HepG2 (cell line): ENCODE data around the gene C2orf42. TPM values are rescaled to one million over a fixed set of nuclear protein-coding genes. Genes with fewer than 3 reads are reported as not detected.

Source experiments
- CC2D1A ChIP-seq: sonication (generic); formaldehyde crosslinking; IDR thresholded peaks from 2 replicates; pipeline ENCODE4 v1.8.1; 2023; ENCODE audit warnings: mild to moderate bottlenecking, missing genetic modification reagents
- HMGXB3 ChIP-seq: sonication (generic); formaldehyde crosslinking; IDR thresholded peaks from 2 replicates; pipeline ENCODE4 v1.4.0; 2020; ENCODE audit warnings: missing genetic modification reagents, borderline replicate concordance
- JUN ChIP-seq: sonication (generic); formaldehyde crosslinking; IDR thresholded peaks from 2 replicates; pipeline ENCODE4 v1.4.0; 2020; ENCODE audit warnings: mild to moderate bottlenecking, missing genetic modification reagents
- KDM2A ChIP-seq: sonication (generic); formaldehyde crosslinking; IDR thresholded peaks from 2 replicates; pipeline ENCODE4 v1.4.0; 2020; ENCODE audit warnings: low read depth, missing genetic modification reagents, borderline replicate concordance
- KDM3A ChIP-seq: IDR thresholded peaks from 2 replicates; pipeline ENCODE4 v1.6.1; 2018; ENCODE audit warnings: low read depth, missing compliant biosample characterization
- KLF12 ChIP-seq: sonication (generic); formaldehyde crosslinking; IDR thresholded peaks from 2 replicates; pipeline ENCODE4 v1.4.0; 2020; ENCODE audit warnings: missing genetic modification reagents, borderline replicate concordance
- MED1 ChIP-seq: sonication (generic); formaldehyde crosslinking; IDR thresholded peaks from 2 replicates; pipeline ENCODE4 v1.4.0; 2020; ENCODE audit warnings: missing genetic modification reagents
- SATB2 ChIP-seq: sonication (generic); formaldehyde crosslinking; IDR thresholded peaks from 2 replicates; pipeline ENCODE4 v1.5.0; 2020; ENCODE audit warnings: missing genetic modification reagents
- SIX1 ChIP-seq: sonication (generic); formaldehyde crosslinking; IDR thresholded peaks from 2 replicates; pipeline ENCODE4 v1.4.0; 2020; ENCODE audit warnings: missing genetic modification reagents, borderline replicate concordance
- TAF1 ChIP-seq: sonication (generic); formaldehyde crosslinking; IDR thresholded peaks from 2 replicates; pipeline ENCODE4 v1.4.0; 2020; ENCODE audit warnings: missing genetic modification reagents
- TAF15 ChIP-seq: fragments of 200-400 bp; formaldehyde crosslinking; IDR thresholded peaks from one replicate; pipeline ENCODE4 v1.6.1; 2018; ENCODE audit warnings: mild to moderate bottlenecking, low read depth, low read length; ENCODE audit not compliant: poor library complexity, severe bottlenecking
- TFDP2 ChIP-seq: sonication (generic); formaldehyde crosslinking; IDR thresholded peaks from 2 replicates; pipeline ENCODE4 v1.4.0; 2020; ENCODE audit warnings: missing genetic modification reagents
- TGIF2 ChIP-seq: IDR thresholded peaks from 2 replicates; pipeline ENCODE4 v1.6.1; 2016; ENCODE audit warnings: control low read depth, missing compliant biosample characterization
- ZBTB38 ChIP-seq: sonication (generic); formaldehyde crosslinking; IDR thresholded peaks from 2 replicates; pipeline ENCODE4 v1.5.1; 2020; ENCODE audit warnings: mild to moderate bottlenecking, missing genetic modification reagents
- ZFP1 ChIP-seq: IDR thresholded peaks from 2 replicates; pipeline ENCODE4 v1.6.1; 2016
- ZGPAT ChIP-seq: IDR thresholded peaks from 2 replicates; pipeline ENCODE4 v1.6.1; 2016; ENCODE audit warnings: mild to moderate bottlenecking
- ZKSCAN8 ChIP-seq: IDR thresholded peaks from 2 replicates; pipeline ENCODE4 v1.6.1; 2016; ENCODE audit warnings: borderline replicate concordance, missing genetic modification reagents, missing compliant biosample characterization
- ZNF225 ChIP-seq: sonication (generic); formaldehyde crosslinking; IDR thresholded peaks from 2 replicates; pipeline ENCODE4 v1.4.0; 2020; ENCODE audit warnings: mild to moderate bottlenecking, missing genetic modification reagents
- ZNF335 ChIP-seq: sonication (generic); formaldehyde crosslinking; IDR thresholded peaks from 2 replicates; pipeline ENCODE4 v1.4.0; 2020; ENCODE audit warnings: missing genetic modification reagents
- ZNF432 ChIP-seq: sonication (generic); formaldehyde crosslinking; IDR thresholded peaks from 2 replicates; pipeline ENCODE4 v1.5.0; 2020; ENCODE audit warnings: missing genetic modification reagents, mild to moderate bottlenecking, borderline replicate concordance
- ZNF556 ChIP-seq: sonication (generic); formaldehyde crosslinking; IDR thresholded peaks from 2 replicates; pipeline ENCODE4 v1.4.0; 2020; ENCODE audit warnings: mild to moderate bottlenecking, missing genetic modification reagents, borderline replicate concordance
- ZNF589 ChIP-seq: sonication (generic); formaldehyde crosslinking; conservative IDR thresholded peaks from 2 replicates; pipeline ENCODE4 v1.8.0; 2022; ENCODE audit warnings: mild to moderate bottlenecking, moderate library complexity, missing genetic modification reagents
- ZNF629 ChIP-seq: sonication (generic); formaldehyde crosslinking; conservative IDR thresholded peaks from 2 replicates; pipeline ENCODE4 v1.5.0; 2020; ENCODE audit warnings: missing genetic modification reagents
- ZNF83 ChIP-seq: sonication (generic); formaldehyde crosslinking; IDR thresholded peaks from 2 replicates; pipeline ENCODE4 v1.4.0; 2020; ENCODE audit warnings: missing genetic modification reagents, mild to moderate bottlenecking, borderline replicate concordance
- ZNF878 ChIP-seq: sonication (generic); formaldehyde crosslinking; IDR thresholded peaks from 2 replicates; pipeline ENCODE4 v1.8.1; 2023; ENCODE audit warnings: mild to moderate bottlenecking, missing genetic modification reagents, moderate library complexity
- ZNF883 ChIP-seq: sonication (generic); formaldehyde crosslinking; IDR thresholded peaks from 2 replicates; pipeline ENCODE4 v1.5.1; 2020; ENCODE audit warnings: mild to moderate bottlenecking, missing genetic modification reagents; ENCODE audit errors: not compliant biosample characterization
- ZSCAN9 ChIP-seq: IDR thresholded peaks from 2 replicates; pipeline ENCODE4 v1.6.1; 2016; ENCODE audit warnings: borderline replicate concordance
- polyA plus RNA-seq, 8 experiments: library from polyadenylated mRNA; depleted of rRNA in 3 of 8; stranded (reverse) in 7 of 8; unstranded in 1 of 8; fragments of >200 nt; fragmentation: Illumina TruSeq in 4 of 8; extraction: Trizol in 4 of 8; gene quantifications; 2 replicates each; pipeline versions ENCODE4 v1.2.1 to v1.2.3, GENCODE V29; 2011 to 2016; ENCODE audit warnings: low read depth in 4 of 8, missing spikeins in 1 of 8, mixed read lengths in 1 of 8; ENCODE audit not compliant: insufficient read depth in 1 of 8
- total RNA-seq, 5 experiments: library from RNA; depleted of rRNA; stranded (reverse); fragments of >200 nt; fragmentation: Illumina TruSeq; extraction: Trizol; gene quantifications; 2 replicates each; pipeline ENCODE4 v1.2.3, GENCODE V29; 2016; ENCODE audit warnings: low read depth in 1 of 5

C2orf42 gene
- total and polyA plus RNA-seq, 2 of the 13 experiments (the other 11 are each of a cell fraction or from before 2014, with no cell fraction given) = 9.3 to 9.9 TPM

- TF ChIP-seq ZKSCAN8 (CRISPR knock-in tag) (peak; percentile 62; the same call in 1 of the 2 replicates), ZNF335 (CRISPR knock-in tag) (peak; percentile 52; the same call in 1 of the 2 replicates), ZNF883 (CRISPR knock-in tag) (no peak), ZSCAN9 (peak; percentile 92), TAF1 (CRISPR knock-in tag) (no peak), ZNF432 (CRISPR knock-in tag) (no peak), KDM3A (peak; percentile 45; the same call in 1 of the 2 replicates), ZFP1 (CRISPR knock-in tag) (0 out of 2 replicates have a peak, but pooled peaks have one; percentile 19), TAF15 (no peak), SATB2 (CRISPR knock-in tag) (peak; percentile 80; the same call in 1 of the 2 replicates), ZGPAT (CRISPR knock-in tag) (peak; percentile 57; the same call in 1 of the 2 replicates), SIX1 (peak; percentile 71; the same call in 1 of the 2 replicates), KDM2A (no peak), CC2D1A (CRISPR knock-in tag) (no peak), TGIF2 (CRISPR knock-in tag) (no peak), ZNF225 (CRISPR knock-in tag) (no peak), TFDP2 (no peak), ZNF556 (CRISPR knock-in tag) (no peak), ZNF878 (CRISPR knock-in tag) (no peak), HMGXB3 (CRISPR knock-in tag) (peak; percentile 49; the same call in 1 of the 2 replicates), ZNF83 (no peak), ZBTB38 (no peak), MED1 (CRISPR knock-in tag) (peak; percentile 79), JUN (CRISPR knock-in tag) (0 out of 2 replicates have a peak, but pooled peaks have one; percentile 46), ZNF589 (CRISPR knock-in tag) (no peak), KLF12 (CRISPR knock-in tag) (no peak), ZNF629 (CRISPR knock-in tag) (no peak)
These were observed 2.4 kb downstream of the C2orf42 start (continued) for GRCh38 chr2:70188460-70188859.
